K562 (cell line): ENCODE data around the gene HMCN1. TPM values are rescaled to one million over a fixed set of nuclear protein-coding genes. Genes with fewer than 3 reads are reported as not detected.
A peak's percentile ranks its signal among the peaks of the same experiment; 100 is the strongest.

Experiments used
- BRF1 ChIP-seq: IDR thresholded peaks from 3 replicates; pipeline ENCODE4 v1.6.1; 2011; ENCODE audit warnings: borderline replicate concordance, mild to moderate bottlenecking; ENCODE audit not compliant: insufficient read length; ENCODE audit errors: extremely low read depth
- CBX5 ChIP-seq: IDR thresholded peaks from 2 replicates; pipeline ENCODE4 v1.6.1; 2014; ENCODE audit warnings: low read depth, borderline replicate concordance
- EP400 ChIP-seq: fragments of 450-650 bp; IDR thresholded peaks from 2 replicates; pipeline ENCODE4 v1.6.1; 2017; ENCODE audit warnings: antibody characterized with exemption, mild to moderate bottlenecking, moderate library complexity
- FIP1L1 ChIP-seq: fragments of 200-400 bp; formaldehyde crosslinking; IDR thresholded peaks from 2 replicates; pipeline ENCODE4 v1.6.1; 2018; ENCODE audit warnings: mild to moderate bottlenecking, low read depth, low read length; ENCODE audit not compliant: poor library complexity, severe bottlenecking
- KLF1 ChIP-seq: fragments of 450-650 bp; IDR thresholded peaks from 2 replicates; pipeline ENCODE4 v1.6.1; 2016; ENCODE audit warnings: missing genetic modification characterization, missing compliant biosample characterization
- RAD51 ChIP-seq: fragments of 450-650 bp; IDR thresholded peaks from 2 replicates; pipeline ENCODE4 v1.7.1; 2016; ENCODE audit warnings: low read depth, mild to moderate bottlenecking, borderline replicate concordance
- RERE ChIP-seq: sonication (generic); formaldehyde crosslinking; IDR thresholded peaks from 2 replicates; pipeline ENCODE4 v1.8.0; 2023; ENCODE audit warnings: missing genetic modification reagents, mild to moderate bottlenecking, borderline replicate concordance
- SMARCA4 ChIP-seq: fragments of 450-650 bp; IDR thresholded peaks from 2 replicates; pipeline ENCODE4 v1.6.1; 2016
- SRSF7 ChIP-seq: fragments of 200-400 bp; formaldehyde crosslinking; optimal IDR thresholded peaks from 2 replicates; pipeline ENCODE3; 2017; ENCODE audit warnings: mild to moderate bottlenecking, low read depth, low read length
- WHSC1 ChIP-seq: IDR thresholded peaks from one replicate; pipeline ENCODE4 v1.6.1; 2012; ENCODE audit warnings: low read length, control low read depth, inconsistent platforms
- ZBTB8A ChIP-seq: fragments of 450-650 bp; IDR thresholded peaks from 2 replicates; pipeline ENCODE4 v1.6.1; 2018; ENCODE audit warnings: mild to moderate bottlenecking, moderate library complexity; ENCODE audit not compliant: partially characterized antibody
- ZNF140 ChIP-seq: fragments of 250-450 bp; sonication (Bioruptor Pico); IDR thresholded peaks from 2 replicates; pipeline ENCODE4 v1.8.0; 2021; ENCODE audit warnings: moderate library complexity, mild to moderate bottlenecking, inconsistent platforms
- ZNF174 ChIP-seq: fragments of 250-450 bp; sonication (Bioruptor Pico); IDR thresholded peaks from 2 replicates; pipeline ENCODE4 v1.4.0; 2020; ENCODE audit warnings: mild to moderate bottlenecking
- polyA plus RNA-seq, 8 experiments: library from polyadenylated mRNA; depleted of rRNA in 4 of 8; stranded (reverse) in 5 of 8; unstranded in 3 of 8; fragments of >200 nt; fragmentation: Nextera tagmentation in 2 of 8; fragmentation: Illumina TruSeq in 1 of 8; extraction: Ambion mirVana in 2 of 8; extraction: Trizol in 1 of 8; gene quantifications; 2 replicates each; pipeline versions ENCODE4 v1.2.1 to v1.2.3, GENCODE V29; 2011 to 2014; ENCODE audit warnings: inconsistent platforms in 1 of 8, missing spikeins in 1 of 8
- total RNA-seq, 7 experiments: library from RNA; depleted of rRNA in 6 of 7; stranded (reverse); fragments of >200 nt in 6 of 7; fragmentation: Illumina TruSeq in 2 of 7; extraction: Trizol in 2 of 7; gene quantifications; 2 replicates each; pipeline versions ENCODE4 v1.2.1 to v1.2.3, GENCODE V29; 2011 to 2021; ENCODE audit warnings: low replicate concordance in 1 of 7
- TF ChIP-seq, protein P1 (sequence below): fragments of 200-800 bp; sonication (Bioruptor generic); IDR thresholded peaks from 2 replicates; pipeline ENCODE4 v1.6.1; 2017; ENCODE audit warnings: missing genetic modification characterization, missing compliant biosample characterization
- TF ChIP-seq, protein P2 (sequence below), 2 experiments: fragments of 450-650 bp; conservative IDR thresholded peaks; 2 replicates each; pipeline ENCODE4 v1.6.1; 2017; ENCODE audit warnings: mild to moderate bottlenecking in 2 of 2, moderate library complexity in 2 of 2
- TF ChIP-seq, protein P3 (sequence below): sonication (generic); formaldehyde crosslinking; IDR thresholded peaks from 2 replicates; pipeline ENCODE4 v1.5.0; 2020; ENCODE audit warnings: missing genetic modification reagents

HMCN1 gene
- total and polyA plus RNA-seq, 9 of the 15 experiments (the other 6 are each of a cell fraction or from before 2014, with no cell fraction given) = 0.07 to 0.36 (median 0.21) TPM

GRCh38 chr1:186082235-186082937 lies 348.2 kb downstream of the HMCN1 start (continued):
- TF ChIP-seq, protein P1, sequence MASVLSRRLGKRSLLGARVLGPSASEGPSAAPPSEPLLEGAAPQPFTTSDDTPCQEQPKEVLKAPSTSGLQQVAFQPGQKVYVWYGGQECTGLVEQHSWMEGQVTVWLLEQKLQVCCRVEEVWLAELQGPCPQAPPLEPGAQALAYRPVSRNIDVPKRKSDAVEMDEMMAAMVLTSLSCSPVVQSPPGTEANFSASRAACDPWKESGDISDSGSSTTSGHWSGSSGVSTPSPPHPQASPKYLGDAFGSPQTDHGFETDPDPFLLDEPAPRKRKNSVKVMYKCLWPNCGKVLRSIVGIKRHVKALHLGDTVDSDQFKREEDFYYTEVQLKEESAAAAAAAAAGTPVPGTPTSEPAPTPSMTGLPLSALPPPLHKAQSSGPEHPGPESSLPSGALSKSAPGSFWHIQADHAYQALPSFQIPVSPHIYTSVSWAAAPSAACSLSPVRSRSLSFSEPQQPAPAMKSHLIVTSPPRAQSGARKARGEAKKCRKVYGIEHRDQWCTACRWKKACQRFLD (CRISPR knock-in tag) = peak; percentile 77
- TF ChIP-seq WHSC1 (no peak), ZNF140 (0 out of 2 replicates have a peak, but pooled peaks have one; percentile 20), FIP1L1 (no peak), RERE (CRISPR knock-in tag) (no peak), KLF1 (tag) (no peak), CBX5 (peak; percentile 92), EP400 (peak; percentile 87), ZNF174 (CRISPR knock-in tag) (no peak), SRSF7 (no peak), RAD51 (peak; percentile 80), ZBTB8A (no peak), SMARCA4 (peak; percentile 87), BRF1 (no peak)
- TF ChIP-seq, protein P2, sequence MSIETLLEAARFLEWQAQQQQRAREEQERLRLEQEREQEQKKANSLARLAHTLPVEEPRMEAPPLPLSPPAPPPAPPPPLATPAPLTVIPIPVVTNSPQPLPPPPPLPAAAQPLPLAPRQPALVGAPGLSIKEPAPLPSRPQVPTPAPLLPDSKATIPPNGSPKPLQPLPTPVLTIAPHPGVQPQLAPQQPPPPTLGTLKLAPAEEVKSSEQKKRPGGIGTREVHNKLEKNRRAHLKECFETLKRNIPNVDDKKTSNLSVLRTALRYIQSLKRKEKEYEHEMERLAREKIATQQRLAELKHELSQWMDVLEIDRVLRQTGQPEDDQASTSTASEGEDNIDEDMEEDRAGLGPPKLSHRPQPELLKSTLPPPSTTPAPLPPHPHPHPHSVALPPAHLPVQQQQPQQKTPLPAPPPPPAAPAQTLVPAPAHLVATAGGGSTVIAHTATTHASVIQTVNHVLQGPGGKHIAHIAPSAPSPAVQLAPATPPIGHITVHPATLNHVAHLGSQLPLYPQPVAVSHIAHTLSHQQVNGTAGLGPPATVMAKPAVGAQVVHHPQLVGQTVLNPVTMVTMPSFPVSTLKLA (conservative IDR thresholded peaks at IDR 0.05) = peak; percentile 86 to 94
- TF ChIP-seq, protein P3, sequence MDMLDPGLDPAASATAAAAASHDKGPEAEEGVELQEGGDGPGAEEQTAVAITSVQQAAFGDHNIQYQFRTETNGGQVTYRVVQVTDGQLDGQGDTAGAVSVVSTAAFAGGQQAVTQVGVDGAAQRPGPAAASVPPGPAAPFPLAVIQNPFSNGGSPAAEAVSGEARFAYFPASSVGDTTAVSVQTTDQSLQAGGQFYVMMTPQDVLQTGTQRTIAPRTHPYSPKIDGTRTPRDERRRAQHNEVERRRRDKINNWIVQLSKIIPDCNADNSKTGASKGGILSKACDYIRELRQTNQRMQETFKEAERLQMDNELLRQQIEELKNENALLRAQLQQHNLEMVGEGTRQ (CRISPR knock-in tag) = peak; percentile 80
